Measurements from ENCODE around the gene RCSD1.

DNA sequence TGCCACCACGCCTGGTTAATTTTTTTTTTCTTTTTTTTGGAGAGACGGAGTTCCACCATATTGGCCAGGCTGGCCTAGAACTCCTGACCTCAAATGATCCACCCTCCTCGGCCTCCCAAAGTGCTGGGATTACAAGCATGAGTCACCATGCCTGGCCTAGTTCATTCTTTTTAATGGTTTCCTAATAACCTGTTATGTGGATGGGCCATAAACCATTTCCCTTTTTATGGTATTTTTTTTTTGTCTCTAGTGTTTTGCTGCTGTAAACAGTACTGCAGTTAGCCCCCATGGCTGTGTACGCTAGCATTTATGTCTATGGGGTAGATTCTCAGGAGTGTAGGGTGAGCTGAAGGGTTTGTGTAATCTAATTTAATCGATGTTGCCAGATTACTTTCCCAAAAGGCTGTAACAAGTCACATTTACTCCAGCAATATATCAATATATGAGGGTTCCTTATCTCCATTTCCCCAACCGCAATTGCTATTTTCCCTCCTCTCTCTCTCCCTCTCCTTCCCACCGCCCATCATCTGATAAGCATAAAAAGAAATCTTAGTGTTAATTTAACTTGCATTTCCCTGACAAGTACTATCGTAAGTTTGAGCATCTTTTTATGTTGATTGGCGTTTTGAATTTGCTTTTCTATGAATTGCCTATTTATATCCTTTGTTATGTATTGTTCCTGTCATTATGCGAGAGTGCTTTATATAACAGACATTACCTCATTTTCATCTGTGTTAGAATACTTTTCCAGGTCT lies 28.7 kb downstream of the RCSD1 start:
- TF ChIP-seq, protein P1, sequence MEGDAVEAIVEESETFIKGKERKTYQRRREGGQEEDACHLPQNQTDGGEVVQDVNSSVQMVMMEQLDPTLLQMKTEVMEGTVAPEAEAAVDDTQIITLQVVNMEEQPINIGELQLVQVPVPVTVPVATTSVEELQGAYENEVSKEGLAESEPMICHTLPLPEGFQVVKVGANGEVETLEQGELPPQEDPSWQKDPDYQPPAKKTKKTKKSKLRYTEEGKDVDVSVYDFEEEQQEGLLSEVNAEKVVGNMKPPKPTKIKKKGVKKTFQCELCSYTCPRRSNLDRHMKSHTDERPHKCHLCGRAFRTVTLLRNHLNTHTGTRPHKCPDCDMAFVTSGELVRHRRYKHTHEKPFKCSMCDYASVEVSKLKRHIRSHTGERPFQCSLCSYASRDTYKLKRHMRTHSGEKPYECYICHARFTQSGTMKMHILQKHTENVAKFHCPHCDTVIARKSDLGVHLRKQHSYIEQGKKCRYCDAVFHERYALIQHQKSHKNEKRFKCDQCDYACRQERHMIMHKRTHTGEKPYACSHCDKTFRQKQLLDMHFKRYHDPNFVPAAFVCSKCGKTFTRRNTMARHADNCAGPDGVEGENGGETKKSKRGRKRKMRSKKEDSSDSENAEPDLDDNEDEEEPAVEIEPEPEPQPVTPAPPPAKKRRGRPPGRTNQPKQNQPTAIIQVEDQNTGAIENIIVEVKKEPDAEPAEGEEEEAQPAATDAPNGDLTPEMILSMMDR (IDR thresholded peaks at IDR 0.05; ENCODE audit: low read depth, low read length, poor library complexity, severe bottlenecking) = no peak
- no peak for TF ChIP-seq EZH2phosphoT487 (IDR thresholded peaks at IDR 0.05; ENCODE audit: borderline replicate concordance, low read length)

Measured in DOHH2 (cell line).